Esophagus (tissue), 2 donors: Measurements from ENCODE around the gene TIMP4. TPM values are rescaled to one million over a fixed set of nuclear protein-coding genes. Genes with fewer than 3 reads are reported as not detected.

ENCODE experiments used
- H3K27ac ChIP-seq, 2 donors: one replicate each; pipeline ENCODE4 v1.5.1; 2013; ENCODE audit warnings: low read depth in 2 of 2, mild to moderate bottlenecking in 2 of 2, inconsistent platforms in 1 of 2, low read length in 1 of 2, moderate library complexity in 1 of 2
- H3K27me3 ChIP-seq, 2 donors: one replicate each; pipeline ENCODE4 v1.6.1; 2013; ENCODE audit warnings: low read length in 2 of 2, control low read depth in 1 of 2, mild to moderate bottlenecking in 1 of 2; ENCODE audit not compliant: insufficient read depth in 2 of 2, control insufficient read depth in 1 of 2
- H3K36me3 ChIP-seq, 2 donors: one replicate each; pipeline ENCODE4 v1.6.1; 2013; ENCODE audit warnings: low read length in 1 of 2; ENCODE audit not compliant: control insufficient read depth in 2 of 2, insufficient read depth in 2 of 2
- H3K4me1 ChIP-seq, 2 donors: one replicate each; pipeline ENCODE4 v1.6.1; 2013; ENCODE audit warnings: low read length in 1 of 2; ENCODE audit not compliant: control insufficient read depth in 2 of 2, insufficient read depth in 2 of 2
- H3K4me3 ChIP-seq, 2 donors: one replicate each; pipeline ENCODE4 v1.5.1; 2013; ENCODE audit warnings: low read length in 2 of 2, mild to moderate bottlenecking in 2 of 2, low read depth in 1 of 2, moderate library complexity in 1 of 2
- H3K9me3 ChIP-seq, 2 donors: one replicate each; pipeline ENCODE4 v1.6.1; 2013; ENCODE audit warnings: mild to moderate bottlenecking in 2 of 2, low read depth in 1 of 2, low read length in 1 of 2, moderate library complexity in 1 of 2; ENCODE audit not compliant: control insufficient read depth in 2 of 2, insufficient read depth in 1 of 2
- WGBS, 2 donors: extraction: QIAGEN DNeasy Blood & Tissue Kit; methylation state at CpG; one replicate each; pipeline ENCODE4 v1.1.7; 2013; 5-methylcytosine and 5-hydroxymethylcytosine counted together
- polyA plus RNA-seq, 2 donors: library from polyadenylated mRNA; stranded (reverse); fragments of 200-250 nt; gene quantifications; one replicate each; pipeline ENCODE4 v1.2.3, GENCODE V29; 2013
- donor health status: healthy with polysubstance abuse.
- donor health status: Bipolar disorder and iron deficiency.

TIMP4 gene
- polyA plus RNA-seq, 2 donors: 0.45 to 1.00 TPM

DNA sequence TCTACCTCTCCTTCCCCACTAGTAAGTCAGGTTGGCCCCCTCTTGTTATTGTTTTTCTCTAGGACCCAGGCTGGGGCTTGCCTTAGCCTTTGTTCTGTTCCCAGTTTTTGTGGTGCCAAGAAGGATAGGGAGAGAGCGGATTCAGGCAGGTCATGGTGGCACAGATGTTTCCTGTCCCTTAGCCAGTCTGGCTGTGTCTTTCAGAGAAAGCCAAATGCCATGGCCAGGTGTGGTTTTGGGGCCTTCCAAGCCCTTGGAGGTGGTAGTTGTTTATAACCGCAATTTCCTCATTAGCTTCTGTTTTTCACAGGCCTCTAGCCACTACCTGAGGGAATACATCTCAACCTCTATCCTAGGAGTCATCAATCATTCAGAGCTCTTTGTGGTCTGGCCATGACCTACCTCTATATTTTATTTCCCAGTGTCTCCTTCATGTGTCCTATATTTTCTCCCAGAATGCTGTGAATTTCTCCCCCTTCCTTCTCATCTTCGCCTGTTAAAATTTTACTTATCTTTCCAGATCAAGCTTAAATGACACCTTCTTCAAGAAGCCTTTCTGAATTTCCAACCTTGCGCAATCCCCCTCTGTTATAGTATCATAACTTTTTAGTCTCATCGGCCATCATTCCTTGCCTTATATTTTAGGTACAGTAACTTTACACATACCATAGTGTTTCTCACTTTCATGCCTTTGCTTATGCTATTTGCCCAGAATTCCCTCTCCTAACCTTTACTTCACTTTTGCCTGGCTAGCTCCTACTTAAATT, 38.2 kb downstream of the TIMP4 start:
- H3K27ac ChIP-seq: no peak overlapping the region

DNA sequence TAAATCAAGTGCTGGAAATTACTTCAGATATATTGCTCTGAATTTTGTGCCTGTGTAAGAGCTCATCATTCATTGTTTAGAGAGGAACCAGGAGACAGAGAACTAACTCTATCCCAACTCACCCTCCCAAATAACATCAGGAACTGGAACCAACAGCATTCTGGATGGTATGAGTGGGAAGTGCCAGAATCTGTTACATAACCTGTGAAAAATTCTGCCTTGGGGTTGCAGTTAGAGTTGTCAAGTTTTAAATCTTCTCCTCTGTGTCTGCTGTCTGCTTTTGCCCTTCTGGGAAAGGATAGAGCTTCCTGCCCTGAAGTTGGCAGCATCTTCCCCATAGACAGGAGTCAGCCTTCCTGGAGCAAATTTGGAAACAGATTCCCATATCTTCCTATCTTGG, 41.2 kb downstream of the TIMP4 start:
- Histone ChIP-seq H3K9me3 (no peaks in the 10 kb centered on the region), H3K4me3 (no peak overlapping the region), H3K36me3 (no peaks in the 10 kb centered on the region), H3K4me1 (no peaks in the 10 kb centered on the region), H3K27ac (no peak overlapping the region), H3K27me3 (peaks cover 0 to 2% of the 10 kb centered on the region in 2 donors)

More for the DNA sequence above, 38.2 kb downstream of the TIMP4 start:
- Histone ChIP-seq H3K27me3 (no peaks in the 10 kb centered on the region), H3K4me3 (no peak overlapping the region), H3K4me1 (no peaks in the 10 kb centered on the region), H3K36me3 (no peaks in the 10 kb centered on the region), H3K9me3 (no peaks in the 10 kb centered on the region)
- 70 to 76% methylated on average over 5 of the region's 5 CpGs for WGBS, 2 donors

DNA sequence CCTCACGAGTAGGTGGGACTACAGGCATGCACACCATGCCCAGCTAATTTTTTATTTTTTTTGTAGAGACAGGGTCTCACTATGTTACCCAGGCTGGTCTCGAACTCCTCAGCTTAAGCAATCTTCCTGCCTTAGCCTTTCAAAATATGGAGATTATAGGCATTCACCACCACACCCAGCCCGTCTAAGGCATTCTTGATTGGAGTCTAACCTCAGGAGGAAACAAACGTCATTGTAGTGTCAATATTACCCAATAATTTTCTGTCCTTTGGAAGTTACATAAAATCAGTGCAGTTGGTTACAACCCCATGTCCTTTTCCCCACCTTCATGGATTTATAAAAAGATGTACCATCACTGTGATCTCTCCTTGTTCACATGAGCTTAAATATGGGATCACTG, 41.8 kb downstream of the TIMP4 start:
- no peaks in the 10 kb centered on the region for H3K4me1 ChIP-seq
- no peak overlapping the region for H3K27ac ChIP-seq
- H3K4me3 ChIP-seq: no peak overlapping the region
- 63 to 65% methylated on average over 4 of the region's 4 CpGs for WGBS, 2 donors
- H3K27me3 ChIP-seq: peaks cover 0 to 2% of the 10 kb centered on the region in 2 donors
- no peaks in the 10 kb centered on the region for H3K9me3 ChIP-seq
- H3K36me3 ChIP-seq: no peaks in the 10 kb centered on the region

DNA sequence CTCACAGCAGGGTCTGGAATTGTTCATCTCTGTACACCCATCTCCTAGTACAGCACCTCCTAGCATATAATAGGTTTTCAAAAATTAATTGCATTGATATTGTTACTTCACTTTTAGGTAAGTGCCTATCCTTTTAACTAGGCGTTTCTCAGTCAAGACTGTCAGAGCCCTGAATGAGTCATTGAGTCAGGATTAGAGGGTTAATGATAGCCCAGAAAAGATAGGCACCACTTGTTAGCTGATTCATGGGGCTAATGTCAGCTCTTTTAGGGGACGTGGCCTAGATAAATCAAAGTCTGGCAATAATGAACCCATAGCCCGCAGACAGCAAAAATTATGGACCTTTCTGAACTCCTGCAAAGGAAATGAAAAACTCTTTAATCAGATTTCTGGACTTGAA, 42.9 kb downstream of the TIMP4 start:
- peaks cover 0 to 2% of the 10 kb centered on the region in 2 donors for H3K27me3 ChIP-seq
- WGBS, 2 donors: 67 to 68% methylated on average over 3 of the region's 3 CpGs
- H3K4me1 ChIP-seq: no peaks in the 10 kb centered on the region
- no peak overlapping the region for H3K4me3 ChIP-seq
- no peaks in the 10 kb centered on the region for H3K36me3 ChIP-seq
- no peak overlapping the region for H3K27ac ChIP-seq
- no peaks in the 10 kb centered on the region for H3K9me3 ChIP-seq

DNA sequence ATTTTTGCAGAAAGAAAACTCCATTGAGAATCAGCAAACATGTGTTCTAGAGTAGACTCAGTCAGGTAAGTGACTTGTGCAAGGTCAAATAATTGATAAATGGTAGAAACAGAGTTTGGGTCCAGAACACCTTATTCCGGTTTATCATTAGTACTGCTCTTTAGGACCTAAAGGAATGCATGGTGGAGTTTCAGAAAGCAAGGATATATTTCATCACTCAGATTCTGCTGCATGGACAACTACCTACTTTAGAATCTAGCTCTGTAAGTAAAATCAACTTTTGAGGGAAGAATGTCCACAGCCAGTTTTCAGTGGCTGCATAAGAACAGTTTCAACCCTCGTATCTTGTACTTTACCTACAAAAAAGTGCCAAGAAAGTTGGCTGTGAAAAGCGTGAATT, 43.6 kb downstream of the TIMP4 start:
- Histone ChIP-seq H3K4me3 (no peak overlapping the region), H3K4me1 (no peaks in the 10 kb centered on the region), H3K36me3 (no peaks in the 10 kb centered on the region), H3K27ac (no peak overlapping the region), H3K27me3 (peaks cover 0 to 2% of the 10 kb centered on the region in 2 donors), H3K9me3 (no peaks in the 10 kb centered on the region)
- 85 to 87% methylated on average over 3 of the region's 3 CpGs for WGBS, 2 donors

DNA sequence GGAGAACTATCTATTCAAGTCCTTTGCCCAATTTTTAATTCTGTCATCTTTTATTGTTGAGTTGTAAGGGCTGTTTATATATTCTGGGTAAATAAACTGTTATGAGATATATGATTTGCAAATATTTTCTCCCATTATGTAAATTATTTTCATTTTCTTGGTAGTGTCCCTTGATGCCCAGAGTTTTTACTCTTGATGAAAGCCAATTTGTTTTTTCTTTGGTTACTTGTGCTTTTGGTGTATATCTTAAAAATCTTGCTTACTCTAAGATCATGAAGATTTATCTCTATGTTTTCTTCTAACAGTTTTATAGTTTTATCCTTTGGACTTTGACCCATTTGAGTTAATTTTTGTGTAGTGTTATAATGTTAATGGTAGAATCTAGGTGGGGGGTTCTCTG, 44.5 kb downstream of the TIMP4 start:
- Histone ChIP-seq H3K4me3 (no peak overlapping the region), H3K27me3 (peaks cover 0 to 2% of the 10 kb centered on the region in 2 donors), H3K9me3 (no peaks in the 10 kb centered on the region), H3K27ac (no peak overlapping the region), H3K4me1 (no peaks in the 10 kb centered on the region), H3K36me3 (no peaks in the 10 kb centered on the region)

DNA sequence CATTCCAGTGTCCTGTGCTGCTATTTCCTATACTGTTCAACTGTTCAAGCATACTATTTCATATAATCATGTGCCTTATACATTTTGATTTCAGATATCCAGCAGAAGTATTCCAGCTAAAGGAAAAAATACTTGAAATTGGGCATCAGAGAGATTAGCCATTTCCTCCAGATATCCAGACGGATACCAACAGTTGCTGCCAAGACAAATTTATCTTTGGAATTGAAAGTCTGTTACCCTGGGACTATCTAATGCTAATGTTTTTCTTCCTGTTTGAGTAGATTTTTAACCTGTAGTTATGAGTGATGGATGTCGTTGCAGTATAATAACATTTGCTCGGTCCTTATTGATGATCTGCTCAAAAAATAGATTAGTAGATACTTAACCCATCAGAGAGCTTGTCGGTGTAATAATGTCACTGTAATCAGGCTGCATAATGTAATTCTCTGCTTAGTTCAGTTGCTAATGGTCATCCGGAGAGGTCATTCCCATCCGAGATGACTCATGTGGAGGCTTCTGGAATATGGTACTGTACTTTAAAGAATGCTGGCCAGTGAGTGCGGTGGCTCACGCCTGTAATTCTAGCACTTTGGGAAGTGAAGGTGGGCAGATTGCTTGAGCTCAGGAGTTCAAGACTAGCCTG, 51.5 kb downstream of the TIMP4 start:
- Histone ChIP-seq H3K4me1 (no peaks in the 10 kb centered on the region), H3K4me3 (no peak overlapping the region), H3K36me3 (no peaks in the 10 kb centered on the region), H3K9me3 (no peaks in the 10 kb centered on the region), H3K27ac (no peak overlapping the region), H3K27me3 (no peaks in the 10 kb centered on the region)
- 65 to 69% methylated on average over 8 of the region's 8 CpGs for WGBS, 2 donors

Other genes with a start within 250 kb of the TIMP4 start
- gene SYN2, start 154.5 kb downstream of the TIMP4 start, polyA plus RNA-seq: under 1 TPM; 0.20 to 0.24 TPM
- gene PPARG, start 130.2 kb upstream of the TIMP4 start, polyA plus RNA-seq: 1 to 10 TPM; 2.6 to 3.4 TPM